SK-N-SH treated with all-trans-retinoic acid at 6 μM for 48 hours (cell line): ENCODE results near the gene SUPT3H.
"Not testable (repeated sequence)": the region's sequence is repeated elsewhere in the genome, so short reads cannot be mapped to it uniquely, and the experiment has no call there.

ENCODE experiments used
- ATAC-seq: fragments of 200-7000 bp; cut with Tn5 transposase; 3 replicates; pipeline ENCODE4 v1.9.1; 2020; ENCODE audit warnings: mild to moderate bottlenecking, moderate library complexity
- ARNTL ChIP-seq: fragments of 450-650 bp; formaldehyde crosslinking; IDR thresholded peaks from 2 replicates; pipeline ENCODE4 v1.5.0; 2020; ENCODE audit warnings: low read depth, mild to moderate bottlenecking, moderate library complexity, borderline replicate concordance
- BACH2 ChIP-seq: fragments of 250-450 bp; sonication (Bioruptor Pico); IDR thresholded peaks from 2 replicates; pipeline ENCODE4 v1.9.0; 2021; ENCODE audit warnings: mild to moderate bottlenecking, borderline replicate concordance
- CSDC2 ChIP-seq: fragments of 250-450 bp; sonication (Bioruptor Pico); IDR thresholded peaks from 2 replicates; pipeline ENCODE4 v1.5.0; 2020; ENCODE audit warnings: mild to moderate bottlenecking, moderate library complexity
- ESRRG ChIP-seq: fragments of 250-450 bp; sonication (Bioruptor Pico); IDR thresholded peaks from 2 replicates; pipeline ENCODE4 v1.6.1; 2021; ENCODE audit warnings: mild to moderate bottlenecking
- GLIS3 ChIP-seq: fragments of 250-450 bp; sonication (Bioruptor Pico); IDR thresholded peaks from 2 replicates; pipeline ENCODE4 v1.5.0; 2020; ENCODE audit warnings: mild to moderate bottlenecking, moderate library complexity
- ISL1 ChIP-seq: fragments of 250-450 bp; sonication (Bioruptor Pico); IDR thresholded peaks from 2 replicates; pipeline ENCODE4 v2.1.2; 2022; ENCODE audit warnings: mild to moderate bottlenecking, moderate library complexity
- OSR1 ChIP-seq: fragments of 250-450 bp; sonication (Bioruptor Pico); IDR thresholded peaks from 2 replicates; pipeline ENCODE4 v1.8.0; 2022; ENCODE audit warnings: moderate library complexity, mild to moderate bottlenecking, inconsistent platforms
- PPARA ChIP-seq: fragments of 250-450 bp; sonication (Bioruptor Pico); IDR thresholded peaks from 2 replicates; pipeline ENCODE4 v1.5.0; 2020; ENCODE audit warnings: mild to moderate bottlenecking, borderline replicate concordance
- RARB ChIP-seq: fragments of 250-450 bp; sonication (Bioruptor Pico); IDR thresholded peaks from 2 replicates; pipeline ENCODE4 v1.8.0; 2021; ENCODE audit warnings: mild to moderate bottlenecking, moderate library complexity
- SNAI2 ChIP-seq: fragments of 250-450 bp; sonication (Bioruptor Pico); IDR thresholded peaks from 2 replicates; pipeline ENCODE4 v1.5.0; 2020; ENCODE audit warnings: mild to moderate bottlenecking, moderate library complexity
- TCF4 ChIP-seq: fragments of 250-450 bp; sonication (Bioruptor Pico); IDR thresholded peaks from 2 replicates; pipeline ENCODE4 v1.8.0; 2021; ENCODE audit warnings: mild to moderate bottlenecking, moderate library complexity, borderline replicate concordance
- TOX ChIP-seq: fragments of 250-450 bp; sonication (Bioruptor Pico); IDR thresholded peaks from 2 replicates; pipeline ENCODE4 v1.8.0; 2021; ENCODE audit warnings: mild to moderate bottlenecking, moderate library complexity, borderline replicate concordance
- ZFP3 ChIP-seq: fragments of 250-450 bp; sonication (Bioruptor Pico); IDR thresholded peaks from 2 replicates; pipeline ENCODE4 v1.5.0; 2020; ENCODE audit warnings: mild to moderate bottlenecking, moderate library complexity
- ZNF70 ChIP-seq: fragments of 450-650 bp; formaldehyde crosslinking; IDR thresholded peaks from 2 replicates; pipeline ENCODE4 v1.5.0; 2020; ENCODE audit warnings: mild to moderate bottlenecking, moderate library complexity
- ZNF8 ChIP-seq: fragments of 450-650 bp; formaldehyde crosslinking; IDR thresholded peaks from 2 replicates; pipeline ENCODE4 v1.5.0; 2020; ENCODE audit warnings: mild to moderate bottlenecking, moderate library complexity
- TF ChIP-seq, protein P1 (sequence below): fragments of 250-450 bp; sonication (Bioruptor Pico); IDR thresholded peaks from 2 replicates; pipeline ENCODE4 v1.8.0; 2020; ENCODE audit warnings: mild to moderate bottlenecking, moderate library complexity, borderline replicate concordance
- TF ChIP-seq, protein P2 (sequence below): fragments of 250-450 bp; sonication (Bioruptor Pico); IDR thresholded peaks from 2 replicates; pipeline ENCODE4 v1.5.0; 2020; ENCODE audit warnings: mild to moderate bottlenecking, moderate library complexity
- TF ChIP-seq, protein P3 (sequence below): fragments of 250-450 bp; sonication (Bioruptor Pico); IDR thresholded peaks from 2 replicates; pipeline ENCODE4 v1.5.1; 2021; ENCODE audit warnings: mild to moderate bottlenecking, moderate library complexity
- TF ChIP-seq, protein P4 (sequence below): fragments of 250-450 bp; sonication (Bioruptor Pico); IDR thresholded peaks from 2 replicates; pipeline ENCODE4 v1.8.0; 2021; ENCODE audit warnings: low read depth, mild to moderate bottlenecking, moderate library complexity, borderline replicate concordance

Gene SUPT3H

DNA sequence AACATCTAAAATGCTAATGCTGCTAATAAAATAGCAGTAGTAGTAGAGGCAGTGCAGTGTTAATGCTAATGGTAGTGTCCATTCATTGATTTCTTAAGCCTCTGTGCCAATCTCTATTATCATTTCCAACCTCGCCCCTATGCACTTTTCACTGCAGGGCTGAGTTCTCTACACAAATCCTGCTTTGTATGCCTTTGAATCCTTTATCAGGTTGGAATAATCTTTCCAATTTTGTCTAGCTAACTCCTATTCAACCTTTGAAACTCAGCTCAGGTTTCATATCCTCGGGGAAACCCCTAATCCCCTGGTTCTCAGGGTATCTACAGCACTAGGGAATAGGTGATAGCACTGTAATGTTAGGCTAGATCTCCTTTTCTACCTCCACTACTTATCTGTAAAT lies 333.6 kb downstream of the SUPT3H start:
- ATAC-seq, result no peak
- TF ChIP-seq ESRRG (CRISPR knock-in tag), result no peak
- TF ChIP-seq TOX (CRISPR knock-in tag), result no peak
- peak; percentile 82 for TF ChIP-seq ZFP3 (CRISPR knock-in tag)
- no peak for TF ChIP-seq RARB (CRISPR knock-in tag)

DNA sequence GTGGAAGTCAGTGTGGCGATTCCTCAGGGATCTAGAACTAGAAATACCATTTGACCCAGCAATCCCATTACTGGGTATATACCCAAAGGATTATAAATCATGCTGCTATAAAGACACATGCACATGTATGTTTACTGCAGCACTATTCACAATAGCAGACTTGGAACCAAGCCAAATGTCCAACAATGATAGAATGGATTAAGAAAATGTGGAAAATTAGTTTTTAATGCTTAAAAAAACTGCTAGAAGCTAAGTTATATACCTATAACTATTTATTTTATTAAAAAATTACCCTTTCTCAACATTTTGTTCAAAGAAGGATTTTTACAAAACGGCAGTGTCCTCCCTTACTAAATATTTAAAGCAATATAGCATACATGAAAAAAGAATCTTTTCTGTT lies 335.1 kb downstream of the SUPT3H start:
- ATAC-seq, result not testable (repeated sequence)

DNA sequence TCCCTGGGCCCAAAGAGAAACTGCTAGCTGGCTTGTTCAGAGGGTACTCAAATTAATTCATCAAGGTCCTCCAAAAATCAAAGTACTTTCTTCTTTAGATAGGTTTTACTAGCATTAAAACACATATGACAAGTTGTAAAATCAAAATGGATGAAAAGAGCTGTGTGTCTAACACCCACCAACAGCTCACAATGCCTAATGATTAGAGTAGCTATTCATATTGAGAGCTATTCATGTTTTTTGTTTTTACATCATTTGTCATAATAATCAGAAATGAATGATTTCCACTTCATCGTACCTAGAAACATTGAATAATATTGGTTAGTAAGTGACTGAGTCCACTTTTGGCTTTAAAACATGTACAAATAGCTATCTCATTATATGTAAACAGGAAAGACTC lies 339.5 kb downstream of the SUPT3H start:
- TF ChIP-seq, protein P1, sequence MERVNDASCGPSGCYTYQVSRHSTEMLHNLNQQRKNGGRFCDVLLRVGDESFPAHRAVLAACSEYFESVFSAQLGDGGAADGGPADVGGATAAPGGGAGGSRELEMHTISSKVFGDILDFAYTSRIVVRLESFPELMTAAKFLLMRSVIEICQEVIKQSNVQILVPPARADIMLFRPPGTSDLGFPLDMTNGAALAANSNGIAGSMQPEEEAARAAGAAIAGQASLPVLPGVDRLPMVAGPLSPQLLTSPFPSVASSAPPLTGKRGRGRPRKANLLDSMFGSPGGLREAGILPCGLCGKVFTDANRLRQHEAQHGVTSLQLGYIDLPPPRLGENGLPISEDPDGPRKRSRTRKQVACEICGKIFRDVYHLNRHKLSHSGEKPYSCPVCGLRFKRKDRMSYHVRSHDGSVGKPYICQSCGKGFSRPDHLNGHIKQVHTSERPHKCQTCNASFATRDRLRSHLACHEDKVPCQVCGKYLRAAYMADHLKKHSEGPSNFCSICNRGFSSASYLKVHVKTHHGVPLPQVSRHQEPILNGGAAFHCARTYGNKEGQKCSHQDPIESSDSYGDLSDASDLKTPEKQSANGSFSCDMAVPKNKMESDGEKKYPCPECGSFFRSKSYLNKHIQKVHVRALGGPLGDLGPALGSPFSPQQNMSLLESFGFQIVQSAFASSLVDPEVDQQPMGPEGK (CRISPR knock-in tag), result no peak
- TF ChIP-seq ISL1 (CRISPR knock-in tag) (no peak), ESRRG (CRISPR knock-in tag) (no peak), CSDC2 (CRISPR knock-in tag) (no peak), ZNF8 (no peak), SNAI2 (CRISPR knock-in tag) (no peak), GLIS3 (CRISPR knock-in tag) (no peak), ARNTL (CRISPR knock-in tag) (no peak), PPARA (no peak), ZNF70 (CRISPR knock-in tag) (no peak), BACH2 (CRISPR knock-in tag) (no peak), RARB (CRISPR knock-in tag) (no peak), ZFP3 (CRISPR knock-in tag) (no peak)
- TF ChIP-seq, protein P2, sequence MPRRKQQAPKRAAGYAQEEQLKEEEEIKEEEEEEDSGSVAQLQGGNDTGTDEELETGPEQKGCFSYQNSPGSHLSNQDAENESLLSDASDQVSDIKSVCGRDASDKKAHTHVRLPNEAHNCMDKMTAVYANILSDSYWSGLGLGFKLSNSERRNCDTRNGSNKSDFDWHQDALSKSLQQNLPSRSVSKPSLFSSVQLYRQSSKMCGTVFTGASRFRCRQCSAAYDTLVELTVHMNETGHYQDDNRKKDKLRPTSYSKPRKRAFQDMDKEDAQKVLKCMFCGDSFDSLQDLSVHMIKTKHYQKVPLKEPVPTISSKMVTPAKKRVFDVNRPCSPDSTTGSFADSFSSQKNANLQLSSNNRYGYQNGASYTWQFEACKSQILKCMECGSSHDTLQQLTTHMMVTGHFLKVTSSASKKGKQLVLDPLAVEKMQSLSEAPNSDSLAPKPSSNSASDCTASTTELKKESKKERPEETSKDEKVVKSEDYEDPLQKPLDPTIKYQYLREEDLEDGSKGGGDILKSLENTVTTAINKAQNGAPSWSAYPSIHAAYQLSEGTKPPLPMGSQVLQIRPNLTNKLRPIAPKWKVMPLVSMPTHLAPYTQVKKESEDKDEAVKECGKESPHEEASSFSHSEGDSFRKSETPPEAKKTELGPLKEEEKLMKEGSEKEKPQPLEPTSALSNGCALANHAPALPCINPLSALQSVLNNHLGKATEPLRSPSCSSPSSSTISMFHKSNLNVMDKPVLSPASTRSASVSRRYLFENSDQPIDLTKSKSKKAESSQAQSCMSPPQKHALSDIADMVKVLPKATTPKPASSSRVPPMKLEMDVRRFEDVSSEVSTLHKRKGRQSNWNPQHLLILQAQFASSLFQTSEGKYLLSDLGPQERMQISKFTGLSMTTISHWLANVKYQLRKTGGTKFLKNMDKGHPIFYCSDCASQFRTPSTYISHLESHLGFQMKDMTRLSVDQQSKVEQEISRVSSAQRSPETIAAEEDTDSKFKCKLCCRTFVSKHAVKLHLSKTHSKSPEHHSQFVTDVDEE (CRISPR knock-in tag), result no peak
- TF ChIP-seq, protein P3, sequence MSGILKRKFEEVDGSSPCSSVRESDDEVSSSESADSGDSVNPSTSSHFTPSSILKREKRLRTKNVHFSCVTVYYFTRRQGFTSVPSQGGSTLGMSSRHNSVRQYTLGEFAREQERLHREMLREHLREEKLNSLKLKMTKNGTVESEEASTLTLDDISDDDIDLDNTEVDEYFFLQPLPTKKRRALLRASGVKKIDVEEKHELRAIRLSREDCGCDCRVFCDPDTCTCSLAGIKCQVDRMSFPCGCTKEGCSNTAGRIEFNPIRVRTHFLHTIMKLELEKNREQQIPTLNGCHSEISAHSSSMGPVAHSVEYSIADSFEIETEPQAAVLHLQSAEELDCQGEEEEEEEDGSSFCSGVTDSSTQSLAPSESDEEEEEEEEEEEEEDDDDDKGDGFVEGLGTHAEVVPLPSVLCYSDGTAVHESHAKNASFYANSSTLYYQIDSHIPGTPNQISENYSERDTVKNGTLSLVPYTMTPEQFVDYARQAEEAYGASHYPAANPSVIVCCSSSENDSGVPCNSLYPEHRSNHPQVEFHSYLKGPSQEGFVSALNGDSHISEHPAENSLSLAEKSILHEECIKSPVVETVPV (CRISPR knock-in tag), result no peak
- ATAC-seq, result no peak

DNA sequence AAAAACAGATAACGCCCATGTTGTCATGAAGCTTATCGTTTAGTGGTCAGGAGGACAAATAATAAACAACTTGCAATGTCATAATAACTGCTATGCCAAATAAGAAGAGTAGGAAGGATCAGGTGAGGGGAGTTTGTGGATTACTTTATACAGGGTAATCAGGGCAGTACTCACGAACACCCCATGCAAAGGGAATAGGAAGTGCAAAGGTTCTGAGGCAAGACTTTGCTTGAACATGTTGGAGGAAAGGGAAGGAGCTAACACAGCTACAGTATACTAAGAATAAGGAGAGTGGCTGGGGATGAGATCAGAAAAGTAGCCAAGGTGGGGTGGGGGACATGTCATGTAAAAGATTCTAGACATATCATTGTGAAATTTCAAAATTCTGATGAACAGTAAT lies 341.6 kb downstream of the SUPT3H start:
- ATAC-seq, result no peak
- TF ChIP-seq, protein P4, sequence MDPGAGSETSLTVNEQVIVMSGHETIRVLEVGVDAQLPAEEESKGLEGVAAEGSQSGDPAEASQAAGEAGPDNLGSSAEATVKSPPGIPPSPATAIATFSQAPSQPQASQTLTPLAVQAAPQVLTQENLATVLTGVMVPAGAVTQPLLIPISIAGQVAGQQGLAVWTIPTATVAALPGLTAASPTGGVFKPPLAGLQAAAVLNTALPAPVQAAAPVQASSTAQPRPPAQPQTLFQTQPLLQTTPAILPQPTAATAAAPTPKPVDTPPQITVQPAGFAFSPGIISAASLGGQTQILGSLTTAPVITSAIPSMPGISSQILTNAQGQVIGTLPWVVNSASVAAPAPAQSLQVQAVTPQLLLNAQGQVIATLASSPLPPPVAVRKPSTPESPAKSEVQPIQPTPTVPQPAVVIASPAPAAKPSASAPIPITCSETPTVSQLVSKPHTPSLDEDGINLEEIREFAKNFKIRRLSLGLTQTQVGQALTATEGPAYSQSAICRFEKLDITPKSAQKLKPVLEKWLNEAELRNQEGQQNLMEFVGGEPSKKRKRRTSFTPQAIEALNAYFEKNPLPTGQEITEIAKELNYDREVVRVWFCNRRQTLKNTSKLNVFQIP (CRISPR knock-in tag), result no peak
- TF ChIP-seq, protein P1 (CRISPR knock-in tag), result no peak
- TF ChIP-seq OSR1 (CRISPR knock-in tag), result no peak
- TF ChIP-seq BACH2 (CRISPR knock-in tag), result no peak
- TF ChIP-seq TCF4 (CRISPR knock-in tag), result no peak
- TF ChIP-seq, protein P3 (CRISPR knock-in tag), result no peak
